HepG2 (cell line): ENCODE results near the gene ALDH3A1. TPM values are rescaled to one million over a fixed set of nuclear protein-coding genes. Genes with fewer than 3 reads are reported as not detected.

Source experiments
- ATAC-seq: fragments of 200-7000 bp; cut with Tn5 transposase; 3 replicates; pipeline ENCODE4 v1.9.1; 2020; ENCODE audit warnings: mild to moderate bottlenecking, moderate library complexity
- BruUV-seq: library from RNA; stranded (reverse); fragments of 400-500 nt; replicated peaks from 2 replicates; lab custom pipeline; 2021; lab: Mats Ljungman, UMichigan
- CTCF ChIA-PET: fragments of 300-600 bp; formaldehyde crosslinking; extraction: SDS; loops from one replicate; lab custom pipeline; 2021; ENCODE audit warnings: low total read pairs, inconsistent platforms, low intra/inter-chr PET ratio; lab: Yijun Ruan, JAX
- POLR2A ChIA-PET: fragments of 350-600 bp; sonication (Branson Sonifier 250); formaldehyde crosslinking; loops from one replicate; lab custom pipeline; 2020; ENCODE audit warnings: antibody characterized with exemption, inconsistent platforms; lab: Yijun Ruan, JAX
- DNase-seq: peaks from one replicate; pipeline ENCODE4 v3.0.0-alpha.2; 2015; ENCODE audit warnings: low spot score
- FAIRE-seq: peaks from 3 replicates; lab custom pipeline; 2011; peaks lifted over from hg19 to GRCh38; lab: Jason Lieb, UNC
- H2AFZ ChIP-seq: one replicate; pipeline ENCODE4 v1.6.1; 2011; ENCODE audit warnings: low read length, inconsistent platforms
- H3K27ac ChIP-seq: fragments of 300-600 bp; 3 replicates; pipeline ENCODE4 v1.8.0; 2011; ENCODE audit warnings: mixed run types, mild to moderate bottlenecking, mixed read lengths, low read length, inconsistent platforms; ENCODE audit not compliant: insufficient read depth; ENCODE audit errors: extremely low read length
- H3K27me3 ChIP-seq, 2 experiments: fragments of 200-600 bp in 1 of 2; 2 replicates in 1 of 2; 3 replicates in 1 of 2; pipeline versions ENCODE4 v1.6.0 to v1.8.0; 2011; ENCODE audit warnings: low read length in 2 of 2, mild to moderate bottlenecking in 2 of 2, moderate library complexity in 2 of 2, inconsistent platforms in 1 of 2; ENCODE audit not compliant: insufficient read depth in 2 of 2, control insufficient read depth in 1 of 2
- H3K36me3 ChIP-seq, 2 experiments: fragments of 200-600 bp in 1 of 2; replicated peaks in 1 of 2; 2 replicates in 1 of 2; 3 replicates in 1 of 2; pipeline versions ENCODE4 v1.5.1 to v1.8.0; 2011; ENCODE audit warnings: low read length in 2 of 2, inconsistent platforms in 1 of 2; ENCODE audit not compliant: insufficient read depth in 2 of 2, control insufficient read depth in 1 of 2
- H3K4me1 ChIP-seq: 2 replicates; pipeline ENCODE4 v1.5.1; 2012; ENCODE audit warnings: low read length, inconsistent platforms; ENCODE audit not compliant: insufficient read depth
- H3K4me2 ChIP-seq: 2 replicates; pipeline ENCODE4 v1.6.0; 2011; ENCODE audit warnings: low read depth, low read length, inconsistent platforms
- H3K4me3 ChIP-seq, 3 experiments: fragments of 200-600 bp in 1 of 3; sonication (generic), shearing (Covaris generic) in 1 of 3; replicated peaks in 1 of 3; 2 replicates each; pipeline ENCODE4 v1.5.1; 2011 to 2016; ENCODE audit warnings: low read length in 3 of 3, inconsistent platforms in 2 of 3, low read depth in 2 of 3, mild to moderate bottlenecking in 2 of 3, control low read depth in 1 of 3, mixed read lengths in 1 of 3; ENCODE audit not compliant: insufficient read depth in 1 of 3
- H3K79me2 ChIP-seq: one replicate; pipeline ENCODE4 v1.6.1; 2011; ENCODE audit warnings: low read length, inconsistent platforms; ENCODE audit not compliant: insufficient read depth
- H3K9ac ChIP-seq: 2 replicates; pipeline ENCODE4 v1.6.0; 2011; ENCODE audit warnings: mild to moderate bottlenecking, low read depth, low read length, inconsistent platforms; ENCODE audit not compliant: insufficient read depth
- H3K9me3 ChIP-seq: 2 replicates; pipeline ENCODE4 v1.5.1; 2012; ENCODE audit warnings: mild to moderate bottlenecking, low read length
- H4K20me1 ChIP-seq: 2 replicates; pipeline ENCODE4 v1.6.0; 2011; ENCODE audit warnings: inconsistent platforms, mild to moderate bottlenecking, low read length, moderate library complexity; ENCODE audit not compliant: insufficient read depth
- BCL6 ChIP-seq: IDR thresholded peaks from 2 replicates; pipeline ENCODE4 v1.6.1; 2016; ENCODE audit warnings: missing genetic modification reagents, missing compliant biosample characterization
- BRD4 ChIP-seq: sonication (generic); formaldehyde crosslinking; IDR thresholded peaks from 2 replicates; pipeline ENCODE4 v1.4.0; 2020; ENCODE audit warnings: missing genetic modification reagents
- GPBP1L1 ChIP-seq: sonication (generic); formaldehyde crosslinking; IDR thresholded peaks from 2 replicates; pipeline ENCODE4 v1.5.0; 2020; ENCODE audit warnings: mild to moderate bottlenecking, missing genetic modification reagents
- KDM4B ChIP-seq: sonication (generic); formaldehyde crosslinking; IDR thresholded peaks from 2 replicates; pipeline ENCODE4 v1.4.0; 2020; ENCODE audit warnings: missing genetic modification reagents
- MBNL3 ChIP-seq: fragments of 250-450 bp; sonication (Bioruptor Pico); conservative IDR thresholded peaks from 2 replicates; pipeline ENCODE4 v1.8.0; 2022; ENCODE audit warnings: mild to moderate bottlenecking, inconsistent platforms
- NKX3-1 ChIP-seq: sonication (generic); formaldehyde crosslinking; IDR thresholded peaks from 2 replicates; pipeline ENCODE4 v1.5.0; 2020; ENCODE audit warnings: missing genetic modification reagents
- PATZ1 ChIP-seq: sonication (generic); formaldehyde crosslinking; IDR thresholded peaks from 2 replicates; pipeline ENCODE4 v1.4.0; 2020; ENCODE audit warnings: missing genetic modification reagents
- THAP11 ChIP-seq: IDR thresholded peaks from 2 replicates; pipeline ENCODE4 v1.6.1; 2016; ENCODE audit warnings: missing biosample characterization, missing genetic modification reagents
- ZBTB42 ChIP-seq: sonication (generic); formaldehyde crosslinking; IDR thresholded peaks from 2 replicates; pipeline ENCODE4 v1.5.0; 2020; ENCODE audit warnings: mild to moderate bottlenecking, missing genetic modification reagents
- ZNF496 ChIP-seq: sonication (generic); formaldehyde crosslinking; IDR thresholded peaks from 2 replicates; pipeline ENCODE4 v1.8.1; 2023; ENCODE audit warnings: mild to moderate bottlenecking, moderate library complexity, missing genetic modification reagents; ENCODE audit not compliant: insufficient replicate concordance
- WGBS: methylation state at CpG from one replicate; pipeline ENCODE4 v1.1.6; 2017; ENCODE audit warnings: low lambda C conversion rate; 5-methylcytosine and 5-hydroxymethylcytosine counted together
- in situ Hi-C: cut with HindIII; loops from 2 replicates; pipeline ENCODE4 v1.10.0; 2017; ENCODE audit warnings: low pct_unique_long_range_greater_than_20kb; ENCODE audit not compliant: extremely low pct_ligation_motif_present
- intact Hi-C: fragments of 100-400 bp; cut with micrococcal nuclease; formaldehyde crosslinking; loops from one replicate; pipeline ENCODE4 v1.10.0; 2022; ENCODE audit not compliant: unreplicated experiment
- polyA plus RNA-seq, 8 experiments: library from polyadenylated mRNA; depleted of rRNA in 3 of 8; stranded (reverse) in 7 of 8; unstranded in 1 of 8; fragments of >200 nt; fragmentation: Illumina TruSeq in 4 of 8; extraction: Trizol in 4 of 8; gene quantifications; 2 replicates each; pipeline versions ENCODE4 v1.2.1 to v1.2.3, GENCODE V29; 2011 to 2016; ENCODE audit warnings: low read depth in 4 of 8, missing spikeins in 1 of 8, mixed read lengths in 1 of 8; ENCODE audit not compliant: insufficient read depth in 1 of 8
- total RNA-seq, 5 experiments: library from RNA; depleted of rRNA; stranded (reverse); fragments of >200 nt; fragmentation: Illumina TruSeq; extraction: Trizol; gene quantifications; 2 replicates each; pipeline ENCODE4 v1.2.3, GENCODE V29; 2016; ENCODE audit warnings: low read depth in 1 of 5

The ALDH3A1 gene
- total and polyA plus RNA-seq, 2 of the 13 experiments (the other 11 are each of a cell fraction or from before 2014, with no cell fraction given), result 0.07 to 0.62 TPM

GRCh38 chr17:19780846-19781245 is 32.7 kb upstream of the ALDH3A1 start:
- Histone ChIP-seq H3K4me1 (peaks cover 8% of the 10 kb centered on the region; the same call in 1 of the 2 replicates), H3K9me3 (no peaks in the 10 kb centered on the region), H2AFZ (no peak overlapping the region), H3K27ac (no peak overlapping the region), H3K4me2 (no peak overlapping the region), H4K20me1 (no peaks in the 10 kb centered on the region), H3K9ac (no peak overlapping the region), H3K4me3 (no peak overlapping the region), H3K36me3 (no peaks in the 10 kb centered on the region), H3K79me2 (no peaks in the 10 kb centered on the region), H3K27me3 (peaks cover 0 to 7% of the 10 kb centered on the region in 2 experiments; a peak in 1 of 5 replicates)
- ATAC-seq (no peak), DNase-seq (no peak), FAIRE-seq (no peak)
- in situ Hi-C loops (no loop called here), intact Hi-C loops (no loop called here)
- TF ChIP-seq BCL6 (CRISPR knock-in tag), result no peak
- no peak for TF ChIP-seq BRD4 (CRISPR knock-in tag)
- TF ChIP-seq GPBP1L1 (CRISPR knock-in tag), result no peak
- TF ChIP-seq ZNF496 (CRISPR knock-in tag), result no peak
- TF ChIP-seq KDM4B, result no peak
- TF ChIP-seq PATZ1 (CRISPR knock-in tag), result no peak
- no peak for TF ChIP-seq ZBTB42 (CRISPR knock-in tag)
- TF ChIP-seq MBNL3, result no peak
- no peak for TF ChIP-seq THAP11
- no peak for TF ChIP-seq NKX3-1 (CRISPR knock-in tag)
- no TSS peak for BruUV-seq
- ChIA-PET CTCF (no interaction called here), POLR2A (no interaction called here)
- 74% methylated on average over 4 of the region's 4 CpGs for WGBS
